PC-3 (cell line): ENCODE results near the gene VPS37D. TPM values are rescaled to one million over a fixed set of nuclear protein-coding genes. Genes with fewer than 3 reads are reported as not detected.

ENCODE experiments used
- ATAC-seq: fragments of 200-7000 bp; cut with Tn5 transposase; 2 replicates; pipeline ENCODE4 v1.9.1; 2020; ENCODE audit warnings: mild to moderate bottlenecking, moderate library complexity
- BruUV-seq: library from RNA; stranded (reverse); fragments of 400-500 nt; replicated peaks from 2 replicates; lab custom pipeline; 2021; lab: Mats Ljungman, UMichigan
- CTCF ChIA-PET: fragments of 300-600 bp; sonication (Branson Sonifier 250); formaldehyde crosslinking; loops from one replicate; lab custom pipeline; 2022; ENCODE audit warnings: antibody characterized with exemption; lab: Charles Lee
- POLR2A ChIA-PET: fragments of 300-600 bp; sonication (Branson Sonifier 250); formaldehyde crosslinking; loops from one replicate; lab custom pipeline; 2022; ENCODE audit warnings: antibody characterized with exemption; ENCODE audit not compliant: unreplicated experiment; lab: Charles Lee
- DNase-seq: peaks from one replicate; pipeline ENCODE4 v3.0.0-alpha.2; 2015
- H2AFZ ChIP-seq: fragments of 300-600 bp; sonication (generic); 2 replicates; pipeline ENCODE4 v1.6.0; 2016; ENCODE audit warnings: antibody characterized with exemption, low read length
- H3F3A ChIP-seq: fragments of 300-600 bp; sonication (generic); one replicate; pipeline ENCODE4 v1.6.0; 2017; ENCODE audit warnings: antibody characterized with exemption, low read length, control low read depth, mild to moderate bottlenecking; ENCODE audit not compliant: unreplicated experiment
- H3K27ac ChIP-seq: fragments of 300-600 bp; sonication (generic); 2 replicates; pipeline ENCODE4 v1.5.1; 2016; ENCODE audit warnings: mild to moderate bottlenecking, low read length
- H3K27me3 ChIP-seq: fragments of 300-600 bp; sonication (generic); 2 replicates; pipeline ENCODE4 v1.6.1; 2016; ENCODE audit warnings: low read length, mixed read lengths
- H3K36me3 ChIP-seq: fragments of 300-600 bp; sonication (generic); 2 replicates; pipeline ENCODE4 v1.6.1; 2016; ENCODE audit warnings: low read depth, mixed run types, low read length, mixed read lengths
- H3K4me1 ChIP-seq: fragments of 300-600 bp; sonication (generic); 2 replicates; pipeline ENCODE4 v1.5.1; 2016; ENCODE audit warnings: low read length; ENCODE audit not compliant: insufficient read depth
- H3K4me2 ChIP-seq: fragments of 300-600 bp; sonication (generic); 2 replicates; pipeline ENCODE4 v1.6.0; 2016; ENCODE audit warnings: low read length
- H3K4me3 ChIP-seq: fragments of 300-600 bp; sonication (generic); 2 replicates; pipeline ENCODE4 v1.5.1; 2016; ENCODE audit warnings: mild to moderate bottlenecking, low read length, mixed read lengths
- H3K79me2 ChIP-seq: fragments of 300-600 bp; sonication (generic); 2 replicates; pipeline ENCODE4 v1.6.1; 2017; ENCODE audit warnings: low read length, mixed read lengths
- H3K9ac ChIP-seq: fragments of 300-600 bp; sonication (generic); 2 replicates; pipeline ENCODE4 v1.6.0; 2016; ENCODE audit warnings: mild to moderate bottlenecking, low read length
- H3K9me2 ChIP-seq: fragments of 300-600 bp; sonication (generic); replicated peaks from 2 replicates; pipeline ENCODE4 v1.6.1; 2016; ENCODE audit warnings: mixed run types, low read length, mixed read lengths
- H3K9me3 ChIP-seq: fragments of 300-600 bp; sonication (generic); 2 replicates; pipeline ENCODE4 v1.6.1; 2016; ENCODE audit warnings: low read length, mixed read lengths
- H4K20me1 ChIP-seq: fragments of 300-600 bp; sonication (generic); 2 replicates; pipeline ENCODE4 v1.6.1; 2016; ENCODE audit warnings: low read length, mixed read lengths
- CTCF ChIP-seq: fragments of 300-600 bp; sonication (generic); conservative IDR thresholded peaks from 2 replicates; pipeline ENCODE4 v1.5.1; 2017; ENCODE audit warnings: antibody characterized with exemption, low read depth, mild to moderate bottlenecking, low read length
- EZH2 ChIP-seq: fragments of 300-600 bp; sonication (generic); IDR thresholded peaks from one replicate; pipeline ENCODE4 v1.6.1; 2017; ENCODE audit warnings: antibody characterized with exemption, mild to moderate bottlenecking, low read length; ENCODE audit not compliant: unreplicated experiment
- EZH2phosphoT487 ChIP-seq: fragments of 300-600 bp; sonication (generic); IDR thresholded peaks from 2 replicates; pipeline ENCODE4 v1.6.1; 2018; ENCODE audit warnings: mild to moderate bottlenecking, antibody characterized with exemption, low read length, borderline replicate concordance
- intact Hi-C: fragments of 100-400 bp; cut with micrococcal nuclease; formaldehyde crosslinking; loops from 2 replicates; pipeline ENCODE4 v1.9.0; 2023
- total RNA-seq: library from RNA; depleted of rRNA; stranded (reverse); fragments of >200 nt; gene quantifications from 2 replicates; pipeline ENCODE4 v1.2.3, GENCODE V29; 2014

Gene VPS37D
- total RNA-seq, 1 experiment from 2014 or later: 6.3 TPM

- Histone ChIP-seq H2AFZ (no peak overlapping the region), H3F3A (peaks cover 11% of the 10 kb centered on the region), H3K27me3 (no peaks in the 10 kb centered on the region), H3K4me3 (peak overlapping the region; percentile 95), H3K27ac (peak overlapping the region; percentile 100), H4K20me1 (peaks cover 16% of the 10 kb centered on the region; the same call in 1 of the 2 replicates), H3K4me1 (peaks cover 55% of the 10 kb centered on the region), H3K4me2 (peak overlapping the region; percentile 99), H3K36me3 (peaks cover 24% of the 10 kb centered on the region), H3K79me2 (peaks cover 61% of the 10 kb centered on the region), H3K9ac (peak overlapping the region; percentile 100), H3K9me2 (no peaks in the 10 kb centered on the region), H3K9me3 (no peaks in the 10 kb centered on the region)
- BruUV-seq: TSS peak; percentile 73
- TF ChIP-seq EZH2phosphoT487: no peak
- TF ChIP-seq EZH2: no peak
- TF ChIP-seq CTCF: no peak
- POLR2A ChIA-PET: interaction anchor here (0.6 to 4.9 kb wide), 2 partner anchors 12 to 361 kb away, joined by 4 to 90 read pairs; no protein-coding TSS in a partner anchor
- intact Hi-C loops: loop anchor here (2.0 to 5.0 kb wide), 2 partner anchors 14 to 51 kb away; partner anchors contain the start of gene VPS37D
- CTCF ChIA-PET: no interaction called here
- DNase-seq: peak; percentile 38
- ATAC-seq: peak; percentile 3
Measured at GRCh38 chr7:73718438-73718881, 50.8 kb downstream of the VPS37D start.

GRCh38 chr7:73718905-73719805, 51.5 kb downstream of the VPS37D start, which contains the start of gene STX1A:
TSS of gene STX1A (minus strand) at chr7:73719669. CDS start at chr7:73719631, 38 bp downstream.
- H2AFZ ChIP-seq: no peak within 1 kb of the TSS
- DNase-seq (peak; percentile 73), ATAC-seq (peak; percentile 9)
- BruUV-seq: no TSS peak
- ChIA-PET POLR2A (interaction anchor here (0.6 to 1.6 kb wide), 3 partner anchors 13 to 141 kb away, joined by 5 to 44 read pairs (median 10); partner anchors contain the start of gene TBL2), CTCF (no interaction called here)
- peaks cover 11% of the 10 kb centered on the region; the same call in 1 of the 2 replicates for H4K20me1 ChIP-seq
- peak within 1 kb of the TSS; percentile 100 for H3K27ac ChIP-seq
- peaks cover 54% of the 10 kb centered on the region for H3K79me2 ChIP-seq
- H3K4me3 ChIP-seq: peak within 1 kb of the TSS; percentile 95
- no peaks in the 10 kb centered on the region for H3K9me2 ChIP-seq
- peaks cover 19% of the 10 kb centered on the region for H3K36me3 ChIP-seq
- intact Hi-C loops: loop anchor here (2.0 to 5.0 kb wide), 2 partner anchors 14 to 52 kb away; partner anchors contain the start of gene VPS37D
- TF ChIP-seq EZH2phosphoT487 (no peak), EZH2 (no peak), CTCF (no peak)
- peaks cover 11% of the 10 kb centered on the region for H3F3A ChIP-seq
- no peaks in the 10 kb centered on the region for H3K27me3 ChIP-seq
- H3K4me2 ChIP-seq: peak within 1 kb of the TSS; percentile 99
- H3K9ac ChIP-seq: peak within 1 kb of the TSS; percentile 100
- peaks cover 50% of the 10 kb centered on the region for H3K4me1 ChIP-seq
- no peaks in the 10 kb centered on the region for H3K9me3 ChIP-seq
